ENCODE measurements around the gene KLHL17.

The KLHL17 gene

GRCh38 chr1:960363-961131 is at the start of gene KLHL17:
Gene KLHL17 (plus strand): TSS chr1:960584. CDS start chr1:960694, 110 bp downstream.
- peak within 1 kb of the TSS; percentile 48 for H3K4me3 ChIP-seq (ENCODE audit: low read depth, low read length)

GRCh38 chr1:910881-911721 is 49.3 kb upstream of the KLHL17 start:
- no peak overlapping the region for H3K4me3 ChIP-seq (ENCODE audit: low read depth, low read length)

GRCh38 chr1:911875-912739 is 48.3 kb upstream of the KLHL17 start:
- H3K4me3 ChIP-seq (ENCODE audit: low read depth, low read length) = no peak overlapping the region

- H3K4me3 ChIP-seq (ENCODE audit: low read depth, low read length) = no peak overlapping the region
Measured at GRCh38 chr1:912740-913301, 47.6 kb upstream of the KLHL17 start.

GRCh38 chr1:913491-914130 is 46.8 kb upstream of the KLHL17 start:
- H3K4me3 ChIP-seq (ENCODE audit: low read depth, low read length) = no peak overlapping the region

- H3K4me3 ChIP-seq (ENCODE audit: low read depth, low read length) = no peak overlapping the region
Measured at GRCh38 chr1:914131-914890, 46.1 kb upstream of the KLHL17 start.

GRCh38 chr1:914891-915280 is 45.5 kb upstream of the KLHL17 start:
- H3K4me3 ChIP-seq (ENCODE audit: low read depth, low read length) = no peak overlapping the region

GRCh38 chr1:915295-916172 is 44.9 kb upstream of the KLHL17 start:
- H3K4me3 ChIP-seq (ENCODE audit: low read depth, low read length) = no peak overlapping the region

GRCh38 chr1:916173-917075 is 44.0 kb upstream of the KLHL17 start:
- H3K4me3 ChIP-seq (ENCODE audit: low read depth, low read length) = no peak overlapping the region

- H3K4me3 ChIP-seq (ENCODE audit: low read depth, low read length) = no peak overlapping the region
Measured at GRCh38 chr1:917076-917459, 43.3 kb upstream of the KLHL17 start.

GRCh38 chr1:917466-918091 is 42.8 kb upstream of the KLHL17 start:
- H3K4me3 ChIP-seq (ENCODE audit: low read depth, low read length) = no peak overlapping the region

- no peak overlapping the region for H3K4me3 ChIP-seq (ENCODE audit: low read depth, low read length)
Measured at GRCh38 chr1:918353-918752, 42.0 kb upstream of the KLHL17 start.

- H3K4me3 ChIP-seq (ENCODE audit: low read depth, low read length) = no peak overlapping the region
Measured at GRCh38 chr1:918843-919242, 41.5 kb upstream of the KLHL17 start.

- H3K4me3 ChIP-seq (ENCODE audit: low read depth, low read length) = no peak overlapping the region
Measured at GRCh38 chr1:919271-919872, 41.0 kb upstream of the KLHL17 start.

GRCh38 chr1:920010-920409 is 40.4 kb upstream of the KLHL17 start:
- H3K4me3 ChIP-seq (ENCODE audit: low read depth, low read length) = no peak overlapping the region

- H3K4me3 ChIP-seq (ENCODE audit: low read depth, low read length) = no peak overlapping the region
Measured at GRCh38 chr1:920521-920920, 39.9 kb upstream of the KLHL17 start.

Measured in iPS-11a (cell line).